COR-L47 (cell line): ENCODE measurements around the gene GTPBP10.

Source experiments
- DNase-seq: peaks from one replicate; lab custom pipeline; 2025; lab: John Stamatoyannopoulos, UW

The GTPBP10 gene

DNA sequence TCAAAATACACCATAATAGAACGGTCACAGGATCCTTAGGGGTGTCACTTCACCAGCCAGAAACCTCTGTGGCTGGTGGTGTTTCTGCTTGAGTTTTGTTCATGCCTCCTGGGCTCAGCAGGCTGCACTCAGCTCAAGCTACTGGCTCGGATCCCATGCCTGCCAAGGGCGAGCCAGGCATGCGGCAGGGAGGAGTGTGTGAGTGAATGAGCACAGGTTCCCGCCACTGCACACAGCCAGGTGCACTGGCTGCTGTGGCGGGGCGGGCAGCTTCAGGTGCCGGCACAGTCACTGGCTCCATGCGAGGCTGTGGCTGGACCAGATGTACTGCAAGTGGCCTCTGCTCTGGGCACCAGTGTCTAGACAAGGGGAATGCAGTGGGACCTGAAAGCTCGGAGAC lies 86.2 kb downstream of the GTPBP10 start:
- no peak for DNase-seq

DNA sequence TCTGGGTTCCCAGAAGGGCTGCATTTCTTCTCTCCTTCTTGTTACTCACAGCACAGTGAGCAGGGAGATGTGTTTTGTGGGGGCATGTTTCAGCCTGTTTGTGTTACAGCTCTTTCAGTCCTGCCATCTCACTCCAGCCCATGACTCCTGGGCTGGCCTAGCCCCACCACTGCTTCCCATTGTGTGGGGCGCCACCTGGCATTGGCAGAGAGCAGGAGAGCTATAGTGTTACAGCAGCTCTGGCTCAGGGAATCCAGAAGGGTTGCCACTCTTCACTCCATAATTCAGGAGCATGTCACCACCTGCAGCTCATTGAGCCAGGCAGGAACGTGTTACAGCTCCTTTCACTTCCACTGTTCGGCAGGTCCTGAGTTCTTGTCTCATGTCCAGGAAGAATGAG lies 86.7 kb downstream of the GTPBP10 start:
- DNase-seq: no peak
